Activated CD8-positive, alpha-beta T cell treated with anti-CD3 and anti-CD28 coated beads, Interleukin-2, amount 10 ng/mL, durations not matched to agents 7 days and 5 days (primary cell): ENCODE measurements around the gene AP3S1. TPM values are rescaled to one million over a fixed set of nuclear protein-coding genes. Genes with fewer than 3 reads are reported as not detected.
"Not testable (repeated sequence)": the region's sequence is repeated elsewhere in the genome, so short reads cannot be mapped to it uniquely, and the experiment has no call there.

Source experiments
- ATAC-seq: fragments of 150-1000 bp; cut with Tn5 transposase; one replicate; pipeline ENCODE4 v1.10.0; 2021; ENCODE audit warnings: moderate library complexity
- CTCF ChIA-PET: fragments of 350-600 bp; sonication (Branson Sonifier 250); formaldehyde crosslinking; loops from one replicate; lab custom pipeline; 2021; ENCODE audit warnings: antibody characterized with exemption; lab: Charles Lee
- POLR2A ChIA-PET: fragments of 350-600 bp; sonication (Branson Sonifier 250); formaldehyde crosslinking; loops from one replicate; lab custom pipeline; 2021; ENCODE audit warnings: antibody characterized with exemption; lab: Charles Lee
- DNase-seq: peaks from one replicate; pipeline ENCODE4 v3.0.0-alpha.2; 2020
- H3K27ac Mint-ChIP-seq: one replicate; pipeline ENCODE4 v1.8.0; 2021; ENCODE audit warnings: mild to moderate bottlenecking, mixed read lengths
- H3K27me3 Mint-ChIP-seq: one replicate; pipeline ENCODE4 v1.8.0; 2021; ENCODE audit warnings: low read depth, mixed read lengths
- H3K36me3 Mint-ChIP-seq: one replicate; pipeline ENCODE4 v1.8.0; 2021; ENCODE audit warnings: low read depth, mixed read lengths
- H3K4me1 Mint-ChIP-seq: one replicate; pipeline ENCODE4 v1.8.0; 2021; ENCODE audit warnings: low read depth, mixed read lengths
- H3K4me3 Mint-ChIP-seq: one replicate; pipeline ENCODE4 v1.8.0; 2021; ENCODE audit warnings: mild to moderate bottlenecking, mixed read lengths
- H3K9me3 Mint-ChIP-seq: one replicate; pipeline ENCODE4 v1.8.0; 2022; ENCODE audit warnings: mixed read lengths; ENCODE audit not compliant: insufficient read depth
- total RNA-seq, 2 experiments: library from RNA; stranded (reverse); gene quantifications; one replicate each; pipeline ENCODE4 v1.2.3, GENCODE V29; 2021

The AP3S1 gene
- total RNA-seq = 10 to 100 TPM; 76.6 to 78.3 TPM

DNA sequence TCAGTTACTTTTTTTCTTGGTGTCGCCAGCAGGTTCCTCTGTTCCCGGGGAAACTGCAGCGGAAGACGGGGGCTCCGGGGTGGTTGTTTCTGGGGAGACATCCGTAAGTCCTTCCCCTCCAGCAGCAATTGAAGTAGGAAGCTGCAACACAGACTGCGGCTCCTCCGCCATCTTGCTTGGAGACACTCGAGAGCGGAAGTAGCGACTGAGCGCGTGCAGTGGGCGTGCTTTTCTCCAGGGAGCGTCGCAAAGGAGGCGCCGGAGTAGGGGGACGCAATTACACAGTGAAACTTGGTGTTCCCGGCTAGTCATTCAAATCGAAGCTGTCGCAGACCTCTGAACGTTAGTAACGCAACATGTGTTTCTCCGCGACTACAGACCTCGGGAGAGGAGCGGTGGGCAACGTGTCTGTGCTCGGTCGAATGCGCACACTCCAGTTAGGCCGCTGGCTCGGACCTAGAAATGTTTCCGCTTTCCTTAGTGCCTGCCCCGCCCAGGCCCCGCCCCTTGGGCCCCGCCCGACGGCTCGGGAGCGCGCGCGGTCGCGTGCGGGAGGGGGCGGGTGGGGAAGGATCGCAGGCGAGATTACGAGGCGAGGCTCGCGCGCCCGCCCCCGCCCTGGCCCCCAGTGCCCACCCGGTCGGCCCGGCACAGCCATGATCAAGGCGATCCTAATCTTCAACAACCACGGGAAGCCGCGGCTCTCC, at the start of gene AP3S1, which contains the start of gene ATG12:
Gene AP3S1 (plus strand): TSS at position 554 of the 707 bp plus-strand sequence. CDS start 103 bp downstream, at position 657.
Gene ATG12 (minus strand): TSS at position 184 of the 707 bp plus-strand sequence. CDS start 13 bp downstream, at position 171.
- no peaks in the 10 kb centered on the region for H3K27me3 Mint-ChIP-seq
- H3K4me1 Mint-ChIP-seq = peaks cover 55% of the 10 kb centered on the region
- ATAC-seq (peak; percentile 89), DNase-seq (peak; percentile 94)
- ChIA-PET POLR2A (interaction anchor here (0.6 to 1.8 kb wide), 6 partner anchors 8 to 297 kb away, joined by 3 to 13 read pairs (median 4); partner anchors contain the start of gene FEM1C), CTCF (interaction anchor here (1.7 kb wide), 1 partner anchor 10 kb away, joined by 6 read pairs; no protein-coding TSS in a partner anchor)
- H3K36me3 Mint-ChIP-seq = peaks cover 38% of the 10 kb centered on the region
- H3K4me3 Mint-ChIP-seq = peak within 1 kb of the TSS; percentile 98
- no peaks in the 10 kb centered on the region for H3K9me3 Mint-ChIP-seq
- H3K27ac Mint-ChIP-seq = peak within 1 kb of the TSS; percentile 100

DNA sequence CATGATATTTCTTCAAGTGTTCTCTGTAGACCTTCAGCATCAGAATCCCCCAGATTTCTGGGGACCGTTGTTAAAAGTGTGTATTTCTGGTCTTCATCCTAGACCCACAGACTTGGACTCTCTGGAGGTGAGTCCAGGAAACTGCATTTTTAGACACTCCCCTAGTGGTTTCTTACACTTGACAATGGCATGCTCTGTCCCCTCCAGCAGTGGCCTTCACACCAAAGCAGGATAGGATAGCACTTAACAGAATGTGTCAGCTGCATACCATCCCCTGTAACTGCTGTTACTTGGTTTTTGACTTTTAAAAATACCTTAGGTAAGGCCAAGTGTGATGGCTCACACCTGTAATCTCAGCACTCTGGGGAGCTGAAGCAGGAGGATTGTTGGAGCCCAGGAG, 46.0 kb upstream of the AP3S1 start:
- Mint-ChIP-seq H3K9me3 (no peaks in the 10 kb centered on the region), H3K36me3 (no peaks in the 10 kb centered on the region), H3K27me3 (peaks cover 47% of the 10 kb centered on the region), H3K4me1 (peaks cover 11% of the 10 kb centered on the region), H3K27ac (no peak overlapping the region), H3K4me3 (no peak overlapping the region)
- DNase-seq = no peak
- no peak for ATAC-seq
- ChIA-PET POLR2A (no interaction called here), CTCF (no interaction called here)

DNA sequence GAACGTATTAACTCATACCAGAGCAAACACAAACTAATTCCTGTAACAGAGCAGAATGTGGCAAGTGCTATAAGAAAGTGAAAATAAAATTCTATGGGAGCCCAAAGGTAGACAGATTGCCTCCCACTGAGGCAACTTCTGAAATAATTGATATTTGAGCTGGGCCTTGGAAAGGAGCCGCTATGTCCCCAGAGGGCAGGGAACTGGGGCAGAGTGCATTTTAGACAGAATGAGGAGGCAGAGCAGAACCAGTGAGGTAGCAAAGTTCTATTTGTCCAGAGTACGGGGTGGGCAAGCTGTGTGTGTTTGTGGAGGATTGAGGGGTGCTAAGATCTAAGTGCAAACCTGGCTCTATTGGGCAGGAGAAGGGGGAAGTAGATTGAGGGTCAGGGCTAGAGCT, 45.1 kb upstream of the AP3S1 start:
- ChIA-PET POLR2A (no interaction called here), CTCF (no interaction called here)

DNA sequence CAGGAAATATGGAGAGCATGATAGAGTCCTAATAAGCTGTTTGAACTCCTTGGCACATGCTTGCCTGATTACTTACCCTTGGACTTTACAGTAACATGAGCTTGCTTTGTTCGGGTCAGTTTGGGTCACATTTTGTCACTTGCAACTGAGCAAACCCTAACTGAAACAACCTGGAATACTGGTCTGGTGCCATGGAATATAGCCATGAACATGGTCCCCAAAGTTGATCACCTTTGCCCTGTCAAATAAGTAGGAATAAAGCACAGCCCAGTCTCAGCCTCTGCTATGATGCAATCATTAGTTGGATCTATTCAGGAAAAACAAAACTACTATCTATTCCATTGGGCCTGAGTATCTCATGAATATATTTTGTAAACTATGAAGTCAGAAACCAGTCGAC, 43.5 kb upstream of the AP3S1 start:
- no peak for DNase-seq
- Mint-ChIP-seq H3K27me3 (peaks cover 41% of the 10 kb centered on the region), H3K27ac (no peak overlapping the region), H3K4me3 (no peak overlapping the region), H3K4me1 (peaks cover 11% of the 10 kb centered on the region), H3K9me3 (no peaks in the 10 kb centered on the region), H3K36me3 (no peaks in the 10 kb centered on the region)
- no peak for ATAC-seq
- ChIA-PET CTCF (no interaction called here), POLR2A (no interaction called here)

More for the DNA sequence above, 45.1 kb upstream of the AP3S1 start:
- no peak for ATAC-seq
- Mint-ChIP-seq H3K4me1 (peaks cover 11% of the 10 kb centered on the region), H3K27me3 (peaks cover 43% of the 10 kb centered on the region), H3K9me3 (no peaks in the 10 kb centered on the region), H3K36me3 (no peaks in the 10 kb centered on the region), H3K27ac (no peak overlapping the region), H3K4me3 (no peak overlapping the region)
- no peak for DNase-seq

GRCh38 chr5:115800108-115800507, 41.6 kb upstream of the AP3S1 start:
- no peak overlapping the region for H3K4me3 Mint-ChIP-seq
- peaks cover 1% of the 10 kb centered on the region for H3K36me3 Mint-ChIP-seq
- peaks cover 37% of the 10 kb centered on the region for H3K27me3 Mint-ChIP-seq
- no peak overlapping the region for H3K27ac Mint-ChIP-seq
- ATAC-seq (no peak), DNase-seq (no peak)
- no peaks in the 10 kb centered on the region for H3K4me1 Mint-ChIP-seq
- CTCF ChIA-PET = no interaction called here
- POLR2A ChIA-PET = no interaction called here
- no peaks in the 10 kb centered on the region for H3K9me3 Mint-ChIP-seq

DNA sequence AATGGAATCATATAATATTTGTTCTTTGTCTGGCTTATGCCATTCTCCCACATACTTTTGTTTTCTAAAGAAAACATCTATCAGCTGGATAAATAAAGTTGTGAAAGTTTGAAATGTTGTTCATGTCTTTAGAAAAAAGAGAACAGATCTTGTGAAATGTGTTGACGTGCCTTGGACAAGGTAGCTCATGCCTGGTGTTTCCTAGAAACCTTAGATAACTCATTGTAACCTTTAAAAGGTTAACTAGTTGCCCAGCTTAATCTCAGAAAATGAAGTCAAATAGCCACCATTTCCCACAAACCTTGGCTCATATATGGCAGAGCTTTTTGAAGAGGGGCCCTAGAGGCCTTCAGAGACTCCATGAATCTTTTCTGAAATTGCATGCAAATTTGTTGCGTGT, 40.6 kb upstream of the AP3S1 start:
- ChIA-PET CTCF (no interaction called here), POLR2A (no interaction called here)
- no peak overlapping the region for H3K4me3 Mint-ChIP-seq
- no peak overlapping the region for H3K27ac Mint-ChIP-seq
- H3K9me3 Mint-ChIP-seq = no peaks in the 10 kb centered on the region
- DNase-seq (no peak), ATAC-seq (no peak)
- H3K27me3 Mint-ChIP-seq = peaks cover 35% of the 10 kb centered on the region
- peaks cover under 1% of the 10 kb centered on the region for H3K4me1 Mint-ChIP-seq
- H3K36me3 Mint-ChIP-seq = peaks cover 1% of the 10 kb centered on the region

DNA sequence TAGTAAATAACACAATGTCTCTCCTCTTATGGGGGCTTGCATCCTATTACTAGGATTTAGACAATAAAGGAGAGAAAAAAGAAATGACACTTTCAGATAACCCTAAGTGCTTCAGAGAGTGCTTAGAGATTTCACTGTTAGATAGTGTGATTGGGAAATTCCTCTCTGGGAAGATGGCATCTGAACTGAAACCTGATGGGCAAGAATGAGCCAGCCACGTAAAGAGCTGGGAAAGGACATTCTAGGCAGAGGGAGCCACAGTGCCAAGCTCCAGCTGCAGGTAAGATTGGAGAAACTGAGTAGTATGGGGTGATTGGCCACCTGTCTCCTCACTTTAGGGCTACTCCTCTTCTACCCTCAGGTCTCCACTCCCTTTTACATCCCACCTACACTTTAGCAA, 39.8 kb upstream of the AP3S1 start:
- Mint-ChIP-seq H3K4me1 (peaks cover 9% of the 10 kb centered on the region), H3K27me3 (peaks cover 31% of the 10 kb centered on the region), H3K4me3 (no peak overlapping the region), H3K9me3 (no peaks in the 10 kb centered on the region), H3K27ac (no peak overlapping the region), H3K36me3 (peaks cover 1% of the 10 kb centered on the region)
- POLR2A ChIA-PET = no interaction called here
- DNase-seq (no peak), ATAC-seq (no peak)
- CTCF ChIA-PET = no interaction called here

DNA sequence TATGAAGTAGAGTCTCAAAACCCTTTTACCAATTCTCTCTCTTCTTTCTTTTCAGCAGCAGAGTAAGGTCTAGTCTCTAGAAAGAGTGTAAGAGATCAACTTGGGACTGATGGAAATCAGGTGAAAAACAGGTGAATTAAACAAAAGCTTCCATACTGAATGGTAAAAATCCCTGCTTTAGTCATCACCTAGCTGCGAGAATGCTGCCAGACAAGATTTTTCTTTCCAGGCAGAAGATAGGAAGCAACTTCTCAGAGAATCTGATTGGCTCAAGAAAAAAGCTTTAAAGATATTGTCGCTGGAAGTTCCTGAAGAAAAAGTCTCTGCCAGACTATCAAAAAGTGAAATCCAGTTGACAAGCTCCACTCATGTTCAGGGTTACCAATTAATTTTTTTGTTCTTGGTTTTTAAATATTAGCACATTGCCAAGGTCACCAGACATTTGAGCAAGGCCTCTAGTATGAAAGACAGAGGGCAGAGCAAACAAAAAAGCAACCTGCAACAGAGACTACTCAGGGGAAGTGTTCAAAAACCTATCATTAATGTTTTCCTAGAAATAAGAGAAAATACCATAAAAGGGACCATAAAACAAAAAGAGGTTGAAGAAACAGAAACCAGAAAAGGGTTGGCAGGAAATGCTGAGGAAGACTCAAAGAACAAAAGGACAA, 34.6 kb upstream of the AP3S1 start:
- no peak for DNase-seq
- no peaks in the 10 kb centered on the region for H3K9me3 Mint-ChIP-seq
- H3K36me3 Mint-ChIP-seq = peaks cover 1% of the 10 kb centered on the region
- H3K4me1 Mint-ChIP-seq = peaks cover 40% of the 10 kb centered on the region
- peak; percentile 36 for ATAC-seq
- ChIA-PET POLR2A (no interaction called here), CTCF (no interaction called here)
- peak overlapping the region; percentile 1 for H3K4me3 Mint-ChIP-seq
- H3K27me3 Mint-ChIP-seq = peaks cover 22% of the 10 kb centered on the region
- H3K27ac Mint-ChIP-seq = no peak overlapping the region

- ChIA-PET CTCF (no interaction called here), POLR2A (no interaction called here)
- no peak for ATAC-seq
- Mint-ChIP-seq H3K27ac (no peak overlapping the region), H3K36me3 (peaks cover 1% of the 10 kb centered on the region), H3K27me3 (peaks cover 22% of the 10 kb centered on the region), H3K9me3 (no peaks in the 10 kb centered on the region), H3K4me3 (peak overlapping the region; percentile 1), H3K4me1 (peaks cover 43% of the 10 kb centered on the region)
- DNase-seq = no peak
These were observed 34.1 kb upstream of the AP3S1 start for GRCh38 chr5:115807654-115808052.

DNA sequence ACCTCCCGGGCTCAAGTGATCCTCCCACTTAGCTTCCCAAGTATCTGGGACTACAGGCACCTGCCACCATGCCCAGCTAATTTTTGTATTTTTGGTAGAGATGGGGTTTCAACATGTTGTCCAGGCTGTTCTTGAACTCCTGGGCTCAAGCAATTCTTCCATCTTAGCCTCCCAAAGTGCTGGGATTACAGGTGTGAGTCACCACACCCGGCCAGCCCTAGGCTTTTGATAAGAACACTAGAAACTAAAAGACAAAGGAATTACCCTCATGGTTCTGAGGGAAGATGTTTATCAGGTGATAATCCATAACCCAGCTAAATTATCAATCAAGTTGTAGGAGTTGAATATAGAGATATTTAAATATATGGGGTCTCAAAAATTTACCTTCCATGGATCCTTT, 33.7 kb upstream of the AP3S1 start:
- H3K9me3 Mint-ChIP-seq, ATAC-seq, CTCF ChIA-PET, H3K36me3 Mint-ChIP-seq, H3K27ac Mint-ChIP-seq, H3K4me3 Mint-ChIP-seq, POLR2A ChIA-PET, DNase-seq: not testable (repeated sequence)
- Mint-ChIP-seq H3K27me3 (peaks cover 22% of the 10 kb centered on the region), H3K4me1 (peaks cover 44% of the 10 kb centered on the region)

GRCh38 chr5:115809946-115810345, 31.8 kb upstream of the AP3S1 start:
- H3K4me3 Mint-ChIP-seq = no peak overlapping the region
- peaks cover 33% of the 10 kb centered on the region for H3K27me3 Mint-ChIP-seq
- ATAC-seq = no peak

DNA sequence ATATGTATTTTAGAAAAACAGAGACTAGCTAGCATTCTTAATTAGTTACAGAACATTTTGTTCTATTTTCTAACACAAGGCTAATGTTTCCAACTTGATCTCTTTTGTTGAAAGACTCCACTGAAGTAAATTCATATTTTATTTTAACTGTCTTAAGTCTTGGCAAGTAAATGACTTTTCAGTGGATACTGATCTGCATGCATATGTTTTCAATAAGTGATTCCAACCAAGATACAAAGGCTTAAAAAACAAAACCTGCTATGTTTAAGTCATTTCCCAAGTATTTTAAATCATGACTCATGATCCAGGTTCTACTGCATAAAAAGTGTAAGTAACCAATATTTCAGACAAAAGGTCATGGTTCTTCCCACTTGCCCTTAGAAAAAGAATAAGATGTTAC, 31.0 kb upstream of the AP3S1 start:
- no peak for DNase-seq
- ChIA-PET CTCF (no interaction called here), POLR2A (no interaction called here)
- Mint-ChIP-seq H3K9me3 (no peaks in the 10 kb centered on the region), H3K36me3 (peaks cover 2% of the 10 kb centered on the region), H3K4me1 (peaks cover 68% of the 10 kb centered on the region), H3K27me3 (peaks cover 40% of the 10 kb centered on the region), H3K27ac (no peak overlapping the region), H3K4me3 (no peak overlapping the region)
- ATAC-seq = no peak

More at GRCh38 chr5:115809946-115810345, 31.8 kb upstream of the AP3S1 start:
- H3K4me1 Mint-ChIP-seq = peaks cover 61% of the 10 kb centered on the region
- CTCF ChIA-PET = interaction anchor here (0.9 to 1.5 kb wide), 4 partner anchors 9 to 175 kb away, joined by 3 to 5 read pairs (median 4); no protein-coding TSS in a partner anchor
- peaks cover 2% of the 10 kb centered on the region for H3K36me3 Mint-ChIP-seq
- H3K9me3 Mint-ChIP-seq = no peaks in the 10 kb centered on the region
- no peak for DNase-seq
- POLR2A ChIA-PET = no interaction called here
- H3K27ac Mint-ChIP-seq = no peak overlapping the region
